Hepatocyte (in vitro differentiated cells): ENCODE results near the gene RARA.

Experiments
- EZH2 ChIP-seq: fragments of 200-600 bp; sonication (generic); IDR thresholded peaks from 2 replicates; pipeline ENCODE4 v1.6.1; 2016; ENCODE audit warnings: antibody characterized with exemption, mild to moderate bottlenecking, borderline replicate concordance
- EZH2phosphoT487 ChIP-seq: fragments of 200-600 bp; sonication (generic); IDR thresholded peaks from one replicate; pipeline ENCODE4 v1.6.1; 2018; ENCODE audit warnings: antibody characterized with exemption, mild to moderate bottlenecking, low read depth, moderate library complexity; ENCODE audit not compliant: unreplicated experiment, severe bottlenecking
- TF ChIP-seq, protein P1 (sequence below): fragments of 200-600 bp; sonication (generic); IDR thresholded peaks from 2 replicates; pipeline ENCODE4 v1.5.1; 2016; ENCODE audit warnings: antibody characterized with exemption, mild to moderate bottlenecking; ENCODE audit not compliant: poor library complexity

DNA sequence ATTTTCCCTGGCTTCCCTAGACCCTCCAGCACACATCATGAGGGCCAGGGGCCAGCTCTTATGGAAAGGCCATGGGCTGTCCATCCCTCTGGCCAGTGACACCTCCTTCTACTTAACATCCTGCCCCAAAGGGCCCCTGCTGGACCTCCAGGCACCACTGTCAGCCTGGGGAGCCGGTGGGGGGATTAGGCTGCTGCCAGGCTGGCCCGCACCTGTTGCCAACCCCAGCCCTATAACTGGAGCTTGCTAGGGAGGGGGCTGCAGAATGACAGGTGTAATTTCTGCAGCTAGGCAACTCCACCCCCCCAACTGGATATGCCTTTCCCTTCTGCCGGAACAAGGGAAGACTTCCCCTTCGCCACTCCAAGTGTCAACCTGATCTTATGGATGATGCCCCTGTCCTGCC lies 12.5 kb downstream of the RARA start:
- TF ChIP-seq EZH2phosphoT487 (no peak), EZH2 (no peak)
- TF ChIP-seq, protein P1, sequence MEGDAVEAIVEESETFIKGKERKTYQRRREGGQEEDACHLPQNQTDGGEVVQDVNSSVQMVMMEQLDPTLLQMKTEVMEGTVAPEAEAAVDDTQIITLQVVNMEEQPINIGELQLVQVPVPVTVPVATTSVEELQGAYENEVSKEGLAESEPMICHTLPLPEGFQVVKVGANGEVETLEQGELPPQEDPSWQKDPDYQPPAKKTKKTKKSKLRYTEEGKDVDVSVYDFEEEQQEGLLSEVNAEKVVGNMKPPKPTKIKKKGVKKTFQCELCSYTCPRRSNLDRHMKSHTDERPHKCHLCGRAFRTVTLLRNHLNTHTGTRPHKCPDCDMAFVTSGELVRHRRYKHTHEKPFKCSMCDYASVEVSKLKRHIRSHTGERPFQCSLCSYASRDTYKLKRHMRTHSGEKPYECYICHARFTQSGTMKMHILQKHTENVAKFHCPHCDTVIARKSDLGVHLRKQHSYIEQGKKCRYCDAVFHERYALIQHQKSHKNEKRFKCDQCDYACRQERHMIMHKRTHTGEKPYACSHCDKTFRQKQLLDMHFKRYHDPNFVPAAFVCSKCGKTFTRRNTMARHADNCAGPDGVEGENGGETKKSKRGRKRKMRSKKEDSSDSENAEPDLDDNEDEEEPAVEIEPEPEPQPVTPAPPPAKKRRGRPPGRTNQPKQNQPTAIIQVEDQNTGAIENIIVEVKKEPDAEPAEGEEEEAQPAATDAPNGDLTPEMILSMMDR: no peak
